HG02970 (cell line): ENCODE measurements around the gene LGR5.
"Not testable (repeated sequence)": the region's sequence is repeated elsewhere in the genome, so short reads cannot be mapped to it uniquely, and the experiment has no call there.

ENCODE experiments used
- ATAC-seq: cut with Tn5 transposase; IDR thresholded peaks from one replicate; pipeline ENCODE4 v1.9.1; 2021; ENCODE audit warnings: mild to moderate bottlenecking, moderate library complexity, moderate number of reproducible peaks; ENCODE audit not compliant: unreplicated experiment, low FRiP score

LGR5 gene

DNA sequence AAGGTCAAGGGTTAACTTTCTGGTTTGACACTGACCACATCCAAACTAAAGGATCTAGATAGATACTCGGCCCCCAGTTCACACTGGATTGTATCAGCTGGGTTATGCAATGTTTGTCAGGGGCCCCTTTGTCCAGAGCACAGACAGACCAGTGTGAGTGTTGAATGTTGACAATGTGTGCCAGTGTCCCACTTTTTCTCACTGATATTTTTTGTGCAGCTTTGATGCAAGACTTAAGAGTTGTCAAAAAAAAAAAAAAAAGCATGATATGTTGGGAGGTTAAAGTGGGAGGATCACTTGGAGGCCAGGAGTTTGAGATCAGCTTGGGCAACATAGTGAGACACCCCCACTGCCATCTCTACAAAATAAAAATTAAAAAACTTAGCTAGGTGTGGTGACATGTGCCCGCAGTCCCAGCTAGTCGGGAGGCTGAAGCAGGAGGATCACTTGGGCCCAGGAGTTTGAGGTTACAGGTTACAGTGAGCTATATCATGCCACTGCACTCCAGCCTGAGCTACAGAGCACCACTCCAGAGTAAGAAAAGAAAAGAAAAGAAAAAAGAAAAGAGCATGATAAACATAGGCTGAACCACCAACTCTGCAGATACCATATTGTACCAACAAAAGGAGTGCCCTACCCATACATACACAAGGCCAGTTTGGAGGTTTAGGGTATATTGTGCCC is 97.5 kb downstream of the LGR5 start:
- no peak for ATAC-seq

DNA sequence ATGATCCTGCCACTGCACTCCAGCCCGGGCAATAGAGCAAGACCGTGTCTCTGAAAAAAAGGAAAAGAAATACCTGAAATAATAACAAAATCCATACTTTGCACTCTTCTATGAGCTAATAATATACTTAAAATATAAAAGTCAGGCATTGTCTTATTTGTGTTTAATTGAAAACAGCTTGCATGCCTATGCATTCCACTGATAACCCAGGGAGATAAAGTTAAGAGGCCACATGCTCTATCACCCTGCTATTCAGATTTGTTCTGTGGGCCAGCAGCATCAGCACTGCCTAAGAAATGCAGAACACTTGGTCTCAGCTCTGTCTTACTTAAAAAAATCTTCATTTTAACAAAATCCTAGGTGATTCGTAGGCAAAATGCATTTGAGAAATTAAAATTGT is 99.2 kb downstream of the LGR5 start:
- ATAC-seq = no peak

DNA sequence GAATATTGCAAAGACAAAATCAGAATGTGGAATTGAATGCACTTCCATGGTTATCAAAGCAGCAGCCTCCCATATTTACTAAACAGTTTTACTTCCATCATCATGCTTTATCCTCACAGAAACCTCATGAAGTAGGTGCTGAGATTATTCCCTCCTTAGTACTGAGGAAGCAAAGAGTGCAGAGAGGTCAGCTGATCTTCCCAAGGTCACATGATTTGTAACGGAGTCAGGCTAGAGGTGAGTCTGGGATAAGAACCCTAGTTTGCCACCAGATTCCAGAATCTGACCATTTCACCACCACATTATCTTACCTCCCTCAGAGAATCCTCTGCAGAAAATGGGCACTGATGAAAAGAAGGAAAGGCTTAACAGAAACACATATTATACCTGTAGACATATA is 102.0 kb downstream of the LGR5 start:
- ATAC-seq = no peak

DNA sequence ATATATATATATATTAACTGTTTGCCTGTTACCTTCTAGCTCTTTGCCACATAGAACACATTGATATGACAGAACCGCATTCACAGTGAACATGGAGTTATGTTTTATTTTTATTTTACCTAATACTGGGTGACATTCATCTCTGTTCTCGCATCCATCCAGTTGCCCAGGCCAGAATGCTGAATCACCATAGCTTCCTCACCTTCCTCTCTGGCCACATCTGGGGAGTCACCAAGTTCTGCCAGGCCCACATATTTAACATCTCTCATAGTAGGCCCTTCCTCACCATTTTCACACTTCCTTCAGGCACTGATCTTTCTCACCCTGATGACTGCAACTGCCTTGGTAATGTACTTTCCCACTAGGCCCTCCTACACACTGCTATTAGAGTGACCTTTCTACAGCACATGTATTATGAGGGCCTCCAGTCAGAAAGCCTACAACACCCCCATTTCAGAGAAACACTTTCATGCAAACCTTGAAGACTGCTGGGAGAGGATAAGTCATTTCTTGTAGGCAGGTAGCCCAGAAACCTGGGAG is 106.8 kb downstream of the LGR5 start:
- no peak for ATAC-seq

DNA sequence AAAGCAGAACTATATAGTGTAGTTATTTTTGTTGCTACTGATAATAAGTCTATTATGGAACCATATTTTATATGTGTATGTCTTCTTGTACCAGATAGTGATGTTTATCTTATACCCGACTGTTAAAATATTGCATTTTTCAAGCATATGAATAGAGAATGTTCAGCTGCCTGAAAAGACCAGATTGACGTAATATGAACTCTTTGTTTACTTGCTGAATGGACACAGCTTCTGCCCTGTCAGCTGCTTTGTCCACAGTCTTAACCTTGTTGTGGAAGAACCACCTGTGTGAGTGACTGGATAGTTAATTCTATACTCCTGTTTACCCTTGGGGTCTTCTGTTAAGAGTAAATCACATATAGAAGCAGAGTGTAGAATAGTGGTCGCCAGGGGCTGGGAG is 109.3 kb downstream of the LGR5 start:
- ATAC-seq = no peak

DNA sequence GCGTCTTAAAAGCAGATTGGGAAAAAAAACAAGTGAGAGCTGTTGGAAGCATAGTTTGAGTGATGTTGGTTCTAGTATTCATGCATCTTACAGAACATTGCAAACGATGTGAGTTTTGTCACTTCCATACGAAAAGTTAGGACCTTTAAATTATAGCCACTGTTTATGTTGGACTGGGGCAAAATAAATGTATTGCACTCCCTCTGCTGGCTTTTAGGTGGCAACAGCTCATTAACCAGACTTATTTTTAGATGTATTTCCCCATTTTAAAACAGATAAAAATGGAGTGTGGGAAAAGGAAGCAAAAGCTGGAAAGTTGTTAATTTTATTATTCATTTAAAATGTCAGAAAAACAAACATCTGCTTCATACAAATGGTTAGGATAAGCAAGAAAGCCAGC is 111.9 kb downstream of the LGR5 start:
- no peak for ATAC-seq

DNA sequence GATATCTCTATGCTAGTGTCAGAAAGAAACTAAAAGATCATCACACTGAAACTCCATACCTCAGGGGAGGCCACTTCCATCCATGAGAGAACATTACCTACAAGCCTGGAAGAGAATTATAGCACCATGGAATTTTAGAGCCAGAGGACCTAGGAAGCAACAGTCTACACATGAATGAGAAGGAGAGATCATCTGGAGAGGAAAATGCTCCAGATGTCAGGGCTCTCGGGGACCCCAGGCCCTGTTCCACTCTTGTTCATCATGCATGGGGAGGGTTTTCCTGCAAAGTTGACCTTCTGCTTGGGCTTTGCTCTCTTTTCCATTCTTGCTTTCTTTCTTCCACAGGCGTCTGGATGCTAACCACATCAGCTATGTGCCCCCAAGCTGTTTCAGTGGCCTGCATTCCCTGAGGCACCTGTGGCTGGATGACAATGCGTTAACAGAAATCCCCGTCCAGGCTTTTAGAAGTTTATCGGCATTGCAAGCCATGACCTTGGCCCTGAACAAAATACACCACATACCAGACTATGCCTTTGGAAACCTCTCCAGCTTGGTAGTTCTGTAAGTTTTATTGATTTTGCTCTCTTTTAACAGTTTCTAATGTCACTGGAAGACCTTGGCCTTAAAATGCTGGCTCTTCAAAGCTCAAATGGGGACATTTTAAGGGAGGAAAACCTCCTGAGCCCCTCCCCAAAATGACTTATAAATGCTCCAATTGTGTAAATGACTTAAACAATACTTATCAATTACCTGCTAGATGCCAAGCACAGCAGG is 113.3 kb downstream of the LGR5 start:
- no peak for ATAC-seq

DNA sequence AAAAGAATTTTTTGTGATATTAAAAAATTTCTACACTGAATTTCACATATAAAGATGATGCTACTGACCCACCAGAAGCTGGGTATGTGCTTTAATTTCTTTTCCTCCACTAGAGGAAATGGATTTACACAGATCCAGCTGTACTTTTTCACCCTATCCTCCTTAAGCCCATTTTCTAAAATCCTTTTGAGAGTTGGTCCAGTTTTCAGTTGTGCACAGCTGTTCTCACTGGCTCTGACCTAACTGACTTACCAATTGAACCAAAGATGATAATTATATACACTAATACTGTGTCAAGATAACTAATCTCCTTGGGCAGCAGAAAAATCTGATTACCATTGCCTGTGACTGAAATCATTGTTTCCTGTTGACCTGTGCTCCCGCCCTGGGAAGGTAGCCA is 115.6 kb downstream of the LGR5 start:
- ATAC-seq = no peak

DNA sequence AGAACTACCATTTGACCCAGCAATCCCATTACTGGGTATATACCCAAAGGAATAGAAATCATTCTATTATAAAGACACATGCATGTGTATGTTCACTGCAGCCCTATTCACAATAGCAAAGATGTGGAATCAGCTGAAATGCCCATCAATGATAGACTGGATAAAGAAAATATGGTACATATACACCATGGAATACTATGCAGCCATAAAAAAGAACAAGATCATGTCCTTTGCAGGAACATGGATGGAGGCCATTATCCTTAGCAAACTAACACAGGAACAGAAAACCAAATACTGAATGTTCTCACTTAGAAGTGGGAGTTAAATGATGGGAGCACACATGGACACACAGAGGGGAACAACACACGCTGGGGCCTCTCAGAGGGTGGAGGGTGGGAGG is 116.2 kb downstream of the LGR5 start:
- not testable (repeated sequence) for ATAC-seq

DNA sequence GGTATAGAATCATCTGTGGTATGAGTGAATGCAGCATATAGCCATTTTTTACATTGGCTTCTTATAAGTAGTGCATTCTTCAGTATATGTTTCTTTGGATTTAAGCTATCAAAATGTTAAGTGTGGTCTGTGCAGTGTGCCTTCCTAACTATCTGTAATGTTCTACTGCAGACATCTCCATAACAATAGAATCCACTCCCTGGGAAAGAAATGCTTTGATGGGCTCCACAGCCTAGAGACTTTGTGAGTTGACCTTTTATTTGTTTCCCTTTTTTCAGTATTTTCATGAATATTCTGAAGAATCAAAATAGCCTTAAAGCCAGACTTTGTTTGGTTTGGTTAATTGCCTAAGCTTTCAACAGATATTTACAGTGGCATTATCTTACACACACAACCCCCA is 116.8 kb downstream of the LGR5 start:
- ATAC-seq = no peak

DNA sequence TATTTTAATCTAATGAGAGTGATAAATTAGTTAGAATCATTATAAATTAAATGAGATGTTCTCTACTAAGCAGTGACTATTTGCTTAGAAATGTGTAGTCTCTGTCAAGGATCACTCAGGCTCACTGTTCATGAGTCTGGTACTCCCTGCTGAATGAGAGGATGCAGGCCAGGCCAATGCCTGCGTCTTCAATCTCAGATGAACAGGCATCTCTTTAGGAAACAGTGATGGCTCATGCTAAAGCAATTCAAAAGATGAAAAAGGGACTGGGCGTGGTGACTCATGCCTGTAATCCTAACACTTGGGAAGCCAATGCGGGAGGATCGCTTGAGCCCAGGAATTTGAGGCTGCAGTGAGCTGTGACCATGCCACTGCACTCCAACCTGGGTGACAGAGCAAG is 117.3 kb downstream of the LGR5 start:
- no peak for ATAC-seq

DNA sequence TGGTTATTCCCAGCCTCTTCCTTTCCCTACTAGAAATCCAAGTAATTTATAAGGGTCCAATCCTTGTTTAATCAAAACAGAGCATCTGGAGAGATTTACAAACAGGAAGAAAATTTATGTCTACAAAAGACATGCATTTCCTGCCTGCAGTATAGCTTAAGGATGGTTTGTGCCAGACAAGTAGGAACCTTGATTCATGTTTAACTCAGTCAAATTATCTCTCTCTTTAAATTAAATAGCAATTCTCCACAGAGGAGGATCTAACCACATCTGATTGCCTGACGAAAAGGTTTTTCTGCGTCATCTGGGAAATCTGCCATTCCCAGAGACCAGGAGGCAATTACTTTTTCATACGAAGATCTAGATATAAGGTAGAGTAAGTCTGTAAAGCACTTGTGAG is 118.8 kb downstream of the LGR5 start:
- no peak for ATAC-seq

DNA sequence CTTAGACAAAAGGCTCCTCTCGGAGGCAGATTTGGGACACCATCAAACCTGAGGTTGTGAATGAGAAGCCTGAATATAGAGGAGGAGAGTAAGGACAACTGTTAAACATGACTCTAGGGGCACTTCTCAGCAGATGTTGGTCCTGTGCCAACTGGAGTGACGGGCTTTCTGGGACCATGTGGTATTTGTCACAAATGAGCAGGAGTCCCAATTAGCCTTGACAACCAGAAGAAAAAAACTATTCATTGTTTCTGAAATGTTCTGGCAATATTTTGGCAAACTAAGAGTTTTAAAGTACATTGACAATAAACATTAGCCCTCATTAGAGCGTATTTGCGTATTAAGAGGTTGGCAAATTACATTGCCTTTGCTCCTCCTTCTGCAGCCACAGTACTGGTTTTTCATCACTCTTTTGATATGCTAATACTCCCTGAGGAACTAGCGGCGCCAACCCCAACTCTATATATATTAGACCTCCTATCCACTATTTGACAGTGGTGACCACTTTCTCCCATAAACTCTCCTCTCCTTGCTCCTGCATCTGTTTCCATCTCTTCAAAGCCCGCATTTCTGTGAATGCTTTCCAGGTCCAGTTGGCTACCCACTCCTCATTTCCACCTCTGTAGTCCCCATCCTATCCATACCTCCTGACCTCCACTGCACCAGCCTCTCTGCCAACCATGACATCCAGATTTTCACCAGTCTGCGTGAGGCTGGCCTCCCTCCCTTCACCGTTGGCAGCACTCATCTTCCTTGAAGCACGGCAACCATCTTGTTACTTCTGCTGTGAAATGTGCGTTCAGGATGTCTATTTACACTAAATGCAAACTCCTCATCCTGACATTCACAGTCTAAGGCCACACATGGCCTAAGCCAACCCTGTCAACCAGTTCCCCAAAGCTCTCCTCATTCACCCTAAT is 123.3 kb downstream of the LGR5 start:
- ATAC-seq = no peak

DNA sequence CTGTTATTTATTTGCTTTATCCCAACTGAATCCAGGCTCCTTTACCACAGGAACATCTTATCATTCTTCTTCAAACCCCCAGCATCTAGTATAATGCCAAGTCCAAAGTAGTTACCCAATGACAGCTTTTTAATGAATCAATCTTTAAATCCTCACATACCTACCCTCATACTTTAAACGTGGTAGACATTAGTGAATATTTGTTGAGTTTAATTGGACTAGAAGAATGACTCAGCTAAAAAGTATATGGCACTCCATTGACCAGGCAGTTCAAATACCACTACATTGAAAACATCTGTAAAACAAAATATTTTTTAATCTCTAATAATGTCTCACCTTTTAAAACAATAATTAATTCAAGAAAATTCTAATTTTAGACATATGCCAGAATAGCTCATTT is 125.9 kb downstream of the LGR5 start:
- no peak for ATAC-seq

DNA sequence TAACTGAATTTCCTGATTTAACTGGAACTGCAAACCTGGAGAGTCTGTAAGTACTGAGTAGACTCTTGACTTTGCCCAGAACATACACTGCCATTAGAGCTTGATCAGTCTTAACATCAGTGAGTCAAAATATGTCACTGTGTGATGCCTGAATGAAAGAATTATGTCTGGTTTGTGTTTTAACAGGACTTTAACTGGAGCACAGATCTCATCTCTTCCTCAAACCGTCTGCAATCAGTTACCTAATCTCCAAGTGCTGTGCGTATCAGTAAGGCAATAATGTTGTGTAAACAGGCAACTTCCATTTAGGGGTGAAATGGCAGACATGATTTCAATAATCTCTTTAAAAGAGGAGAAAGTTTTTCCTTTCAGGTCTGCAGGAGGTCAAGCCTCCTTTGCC is 127.1 kb downstream of the LGR5 start:
- ATAC-seq = no peak

DNA sequence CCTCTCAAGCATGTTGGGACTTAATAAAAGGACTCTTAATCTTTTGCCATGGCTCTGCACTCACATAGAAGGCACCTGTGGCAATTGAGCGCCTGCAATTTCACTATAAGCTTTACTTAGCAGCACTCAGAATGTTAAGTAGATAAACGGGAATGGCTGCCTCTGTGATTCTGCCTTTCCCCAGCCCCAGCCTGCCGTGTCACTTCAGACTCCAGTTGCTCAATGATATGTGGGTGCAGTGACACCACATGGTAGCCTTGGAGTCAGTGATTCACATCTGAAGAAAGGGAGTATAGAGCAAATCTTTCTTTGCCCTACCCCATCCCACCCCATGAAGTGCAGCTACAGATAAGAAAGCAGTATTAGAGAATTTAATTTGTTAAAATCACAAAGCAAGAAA is 127.9 kb downstream of the LGR5 start:
- no peak for ATAC-seq

DNA sequence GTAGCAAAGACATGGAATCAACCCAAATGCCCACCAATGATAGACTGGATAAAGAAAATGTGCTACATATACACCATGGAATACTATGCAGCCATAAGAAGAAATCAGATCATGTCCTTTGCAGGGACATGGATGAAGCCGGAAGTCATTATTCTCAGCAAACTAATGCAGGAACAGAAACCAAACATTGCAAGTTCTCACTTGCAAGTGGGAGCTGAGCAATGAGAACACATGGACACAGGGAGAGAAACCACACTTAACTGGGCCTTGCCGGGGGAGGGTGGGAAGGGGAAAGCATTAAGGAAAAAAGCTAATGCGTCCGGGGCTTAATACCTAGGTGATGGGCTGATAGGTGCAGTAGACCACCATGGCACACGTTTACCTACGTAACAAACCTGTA is 130.3 kb downstream of the LGR5 start:
- not testable (repeated sequence) for ATAC-seq

DNA sequence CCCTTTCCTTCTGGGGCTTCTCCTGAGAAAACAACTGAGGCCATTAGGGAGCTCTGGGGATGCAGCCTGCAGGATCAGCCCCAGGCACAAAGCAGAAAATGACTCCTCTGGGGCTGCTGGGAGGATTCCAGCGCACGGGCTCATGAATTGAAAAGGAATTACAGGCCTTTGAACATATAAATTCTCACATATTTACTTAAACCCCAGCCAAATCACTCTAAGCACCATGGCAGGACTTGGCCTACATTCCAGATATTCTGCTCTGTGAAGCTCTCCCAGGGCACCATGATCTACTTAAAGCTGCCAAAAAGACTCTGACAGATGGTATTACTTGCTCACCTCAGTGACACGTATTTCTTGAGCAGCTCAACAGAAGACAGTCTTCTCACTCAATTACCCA is 136.9 kb downstream of the LGR5 start:
- no peak for ATAC-seq

DNA sequence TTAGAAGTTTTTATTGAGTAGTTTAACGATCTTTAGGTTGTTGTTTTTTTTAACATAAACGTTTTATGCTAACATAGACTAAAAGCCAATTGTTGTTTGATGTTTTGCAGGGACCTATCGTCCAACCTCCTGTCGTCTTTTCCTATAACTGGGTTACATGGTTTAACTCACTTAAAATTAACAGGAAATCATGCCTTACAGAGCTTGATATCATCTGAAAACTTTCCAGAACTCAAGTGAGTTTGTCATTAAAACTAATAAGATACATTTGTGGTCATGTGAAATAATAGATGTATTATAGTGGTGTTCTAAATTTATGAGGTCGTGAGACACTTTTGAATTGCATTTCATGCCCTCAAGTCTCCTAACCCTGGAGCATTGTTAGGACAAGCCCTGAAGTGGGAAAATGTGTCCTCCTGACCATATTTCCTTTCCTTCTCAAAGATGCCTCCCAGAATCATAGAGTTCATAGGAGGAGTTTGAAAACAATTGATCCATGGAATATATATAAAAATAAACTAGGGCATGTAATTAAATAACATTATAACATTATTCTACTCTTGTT is 139.2 kb downstream of the LGR5 start:
- no peak for ATAC-seq

DNA sequence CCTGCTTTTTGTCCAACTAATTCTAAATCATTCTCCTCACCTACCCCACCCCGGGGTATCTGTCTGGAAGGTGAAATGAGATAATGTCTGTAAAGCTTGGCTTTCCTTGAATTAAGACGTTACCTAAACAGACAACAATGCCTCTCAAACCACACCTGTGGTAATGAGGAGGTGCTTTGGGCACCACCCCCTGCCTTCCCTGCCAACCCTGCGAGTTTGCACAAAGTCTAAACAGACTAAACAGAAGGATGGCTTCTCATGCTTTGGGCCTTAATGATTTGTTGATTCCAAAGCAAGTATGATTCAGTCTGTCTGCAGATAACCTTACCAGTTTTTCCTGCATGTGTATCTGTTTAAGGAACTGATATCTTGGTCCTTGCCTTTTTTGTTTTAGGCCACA is 141.6 kb downstream of the LGR5 start:
- ATAC-seq = no peak

DNA sequence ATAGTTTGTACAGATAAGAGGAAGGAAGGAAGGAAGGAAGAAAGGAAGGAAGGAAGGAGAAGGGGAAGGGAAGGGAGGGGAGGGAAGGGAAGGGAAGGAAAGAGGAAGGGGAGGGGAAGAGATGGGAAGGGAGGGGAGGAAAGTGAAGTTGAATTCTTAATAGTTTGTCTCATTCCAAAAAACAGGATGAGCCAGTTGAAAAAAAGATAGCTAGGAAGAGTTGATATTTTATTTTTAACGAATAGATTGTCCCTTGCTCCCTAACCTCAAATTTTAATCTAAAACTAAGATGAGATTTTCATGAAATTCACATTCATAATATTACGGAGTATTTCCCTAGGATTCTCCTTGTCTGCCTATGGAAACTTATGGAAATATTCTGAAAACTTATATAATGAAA is 143.3 kb downstream of the LGR5 start:
- ATAC-seq = no peak
